MG63 (cell line): ENCODE results near the gene LRRIQ3. TPM values are rescaled to one million over a fixed set of nuclear protein-coding genes. Genes with fewer than 3 reads are reported as not detected.

ENCODE experiments used
- DNase-seq: peaks from one replicate; pipeline ENCODE4 v3.0.0-alpha.2; 2020
- H3K27me3 ChIP-seq: fragments of 250-450 bp; sonication (Bioruptor Pico); 2 replicates; pipeline ENCODE4 v1.5.1; 2020; ENCODE audit warnings: mild to moderate bottlenecking, moderate library complexity
- H3K36me3 ChIP-seq: fragments of 250-450 bp; sonication (Bioruptor Pico); 2 replicates; pipeline ENCODE4 v1.5.1; 2020; ENCODE audit warnings: mild to moderate bottlenecking, moderate library complexity
- H3K4me3 ChIP-seq: fragments of 250-450 bp; sonication (Bioruptor Pico); 2 replicates; pipeline ENCODE4 v1.5.1; 2020; ENCODE audit warnings: mild to moderate bottlenecking, moderate library complexity
- H3K9me3 ChIP-seq: fragments of 250-450 bp; sonication (Bioruptor Pico); 2 replicates; pipeline ENCODE4 v1.5.1; 2020; ENCODE audit warnings: mild to moderate bottlenecking, moderate library complexity
- total RNA-seq: library from RNA; depleted of rRNA; stranded (reverse); fragments of >200 nt; shearing (Covaris generic); gene quantifications from 2 replicates; pipeline ENCODE4 v1.2.3, GENCODE V29; 2014; ENCODE audit warnings: low replicate concordance; rRNA removed

The LRRIQ3 gene
- total RNA-seq, 1 experiment from 2014 or later: 0.16 TPM

DNA sequence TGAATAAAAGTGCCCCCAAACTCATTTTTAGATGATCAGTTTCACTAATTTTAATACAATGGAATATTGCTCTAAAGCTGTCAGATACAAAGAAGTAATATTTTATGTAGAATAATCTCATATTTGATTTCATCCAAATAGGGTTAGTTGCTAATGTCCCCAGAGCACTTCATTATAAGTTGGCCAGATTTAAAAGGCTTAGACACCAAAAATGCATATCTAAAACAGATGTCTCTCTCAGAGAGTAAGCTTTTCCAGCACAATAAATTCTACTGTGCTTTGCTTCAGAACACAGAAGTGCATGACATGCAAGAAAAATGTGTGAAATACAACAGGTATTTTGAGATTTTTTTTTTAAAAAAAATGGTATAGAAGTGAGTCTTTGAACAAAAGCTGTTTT lies 194.2 kb downstream of the LRRIQ3 start:
- no peaks in the 10 kb centered on the region for H3K27me3 ChIP-seq
- no peaks in the 10 kb centered on the region for H3K36me3 ChIP-seq
- H3K4me3 ChIP-seq: no peak overlapping the region
- H3K9me3 ChIP-seq: no peaks in the 10 kb centered on the region
- no peak for DNase-seq

DNA sequence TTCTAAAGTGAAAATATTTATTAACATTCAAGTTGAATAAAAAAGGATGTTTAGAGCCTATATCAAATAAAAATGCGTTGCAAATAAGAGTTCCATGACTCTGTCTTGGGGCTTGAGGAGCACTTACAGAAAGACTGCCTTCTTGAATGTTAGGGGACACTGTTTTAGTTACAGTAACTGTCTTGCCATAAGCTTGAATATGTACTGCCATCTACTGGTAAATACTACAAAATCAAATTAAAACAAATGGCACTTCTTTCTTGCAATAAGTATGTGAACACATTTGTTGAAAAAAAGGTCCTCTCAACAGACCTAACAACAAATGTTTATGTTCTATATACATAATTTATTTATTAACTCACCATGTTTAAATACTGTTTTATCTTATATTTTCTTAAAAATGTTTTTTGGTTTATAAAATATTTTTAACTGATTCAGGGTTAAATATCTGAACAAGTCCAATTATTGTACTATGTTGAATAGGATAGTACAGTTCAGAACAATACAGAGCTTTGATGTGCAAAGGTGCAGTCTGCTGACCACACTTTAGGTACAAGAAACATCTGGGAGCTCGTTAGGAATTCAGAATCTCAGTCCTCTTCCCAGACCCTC lies 199.5 kb downstream of the LRRIQ3 start:
- Histone ChIP-seq H3K27me3 (no peaks in the 10 kb centered on the region), H3K36me3 (no peaks in the 10 kb centered on the region), H3K4me3 (no peak overlapping the region), H3K9me3 (no peaks in the 10 kb centered on the region)
- DNase-seq: no peak

DNA sequence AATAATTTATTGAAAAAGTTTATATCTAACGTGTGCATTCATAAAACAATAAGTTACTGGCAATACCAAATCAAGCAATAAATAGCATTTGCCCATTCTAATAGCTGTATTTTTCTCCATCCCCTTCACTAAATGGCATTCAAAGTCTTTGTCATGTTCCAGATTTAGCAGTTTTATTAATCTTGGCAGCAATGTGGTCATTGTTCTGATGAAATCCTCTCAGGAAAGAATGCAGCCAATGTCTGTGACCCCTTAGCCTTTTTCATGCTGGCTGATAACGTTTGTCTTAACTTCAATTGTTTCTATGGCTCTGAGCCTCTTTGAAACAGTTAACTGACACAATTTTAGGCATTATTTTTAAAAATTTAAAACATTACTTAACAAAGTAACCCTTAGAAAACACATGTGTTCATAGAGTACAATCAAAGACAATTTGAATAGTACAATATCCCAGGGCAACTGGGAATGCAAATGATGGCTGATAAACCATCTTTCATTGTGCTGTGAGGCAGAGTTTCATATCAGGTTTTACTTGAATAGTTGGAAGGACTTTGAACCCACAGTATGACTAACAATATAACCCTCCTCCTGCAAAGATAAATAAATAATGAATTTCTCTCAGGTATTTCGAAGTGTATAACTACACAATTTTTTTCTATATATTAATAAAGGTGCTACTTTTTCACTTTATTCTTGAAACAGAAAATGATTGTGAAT lies 217.5 kb downstream of the LRRIQ3 start:
- no peak for DNase-seq
- Histone ChIP-seq H3K9me3 (no peaks in the 10 kb centered on the region), H3K4me3 (no peak overlapping the region), H3K36me3 (no peaks in the 10 kb centered on the region), H3K27me3 (no peaks in the 10 kb centered on the region)

GRCh38 chr1:73979684-73980083 lies 218.3 kb downstream of the LRRIQ3 start:
- H3K27me3 ChIP-seq: no peaks in the 10 kb centered on the region
- no peaks in the 10 kb centered on the region for H3K9me3 ChIP-seq
- no peak overlapping the region for H3K4me3 ChIP-seq
- no peaks in the 10 kb centered on the region for H3K36me3 ChIP-seq
- no peak for DNase-seq

GRCh38 chr1:73978964-73979363 lies 219.0 kb downstream of the LRRIQ3 start:
- DNase-seq: no peak
- Histone ChIP-seq H3K36me3 (no peaks in the 10 kb centered on the region), H3K9me3 (no peaks in the 10 kb centered on the region), H3K27me3 (no peaks in the 10 kb centered on the region), H3K4me3 (no peak overlapping the region)

Other genes with a start within 250 kb of the LRRIQ3 start
- 14.2 and 43.9 TPM in 2 replicates for gene FPGT, start 66 bp upstream of the LRRIQ3 start, total RNA-seq
- gene TNNI3K, start 37.2 kb upstream of the LRRIQ3 start, total RNA-seq: not detected in 2 replicates